ENCODE measurements around the gene CNFN. TPM values are rescaled to one million over a fixed set of nuclear protein-coding genes. Genes with fewer than 3 reads are reported as not detected.

CNFN gene
- total RNA-seq, 2 experiments from 2014 or later: not detected

DNA sequence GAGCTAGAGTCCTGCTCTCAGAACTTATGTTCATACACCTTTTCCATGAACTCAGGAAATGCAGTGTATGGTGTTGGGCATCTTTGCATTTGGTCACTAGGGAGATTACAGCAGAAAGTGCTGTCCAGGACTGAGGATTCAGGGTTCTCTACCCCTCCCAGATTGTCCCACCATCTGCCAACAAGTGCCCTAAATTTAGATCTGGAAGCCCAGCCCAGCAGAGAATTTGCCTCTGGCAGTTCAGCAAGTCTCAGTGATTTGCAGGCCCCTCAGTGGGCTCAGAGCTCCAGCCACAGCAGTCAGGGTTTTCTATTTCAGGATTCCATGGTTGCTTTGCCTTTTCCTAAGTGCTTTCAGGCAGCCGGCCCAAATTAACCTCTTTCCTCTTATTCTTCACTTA lies 23.4 kb downstream of the CNFN start:
- CTCF ChIA-PET: no interaction called here
- POLR2A ChIA-PET: no interaction called here

DNA sequence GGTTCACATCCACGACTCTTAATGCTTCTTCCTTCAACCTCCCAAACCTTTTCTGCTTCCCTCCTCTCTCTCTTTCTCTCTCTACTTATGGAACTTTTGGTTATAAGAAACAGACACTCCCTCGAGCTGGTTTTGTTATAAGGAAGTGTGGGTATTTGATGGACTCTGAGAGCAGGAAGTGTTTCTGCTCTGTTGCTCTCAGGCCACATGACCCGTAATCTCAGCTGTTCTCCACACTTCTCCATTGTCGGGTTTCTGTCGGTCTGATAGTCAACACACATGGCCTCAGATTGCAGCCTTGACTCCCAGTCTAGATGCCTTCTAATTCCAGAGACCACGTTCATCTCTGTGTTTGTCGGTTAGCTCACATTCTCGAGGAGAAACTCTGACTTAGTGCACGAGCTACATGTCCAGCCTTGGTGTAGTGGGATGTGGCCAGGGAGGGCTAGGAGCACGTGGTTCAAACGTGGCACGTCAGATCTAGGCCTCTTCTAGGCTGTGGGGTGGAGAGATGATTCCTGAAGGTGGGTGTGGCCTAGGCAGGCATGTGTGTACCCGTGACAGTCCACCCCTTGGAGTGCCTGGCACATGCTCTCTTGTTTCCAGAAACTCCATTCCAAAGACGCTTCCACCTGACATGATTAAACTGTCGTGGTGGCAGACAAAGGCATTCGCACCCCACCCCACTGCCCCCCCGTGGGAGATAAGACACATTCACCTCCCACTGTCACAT lies 26.3 kb downstream of the CNFN start:
- H3K27ac Mint-ChIP-seq: no peak overlapping the region
- no peak overlapping the region for H3K4me3 Mint-ChIP-seq
- peaks cover 6% of the 10 kb centered on the region for H3K36me3 Mint-ChIP-seq (ENCODE audit: low read depth)
- CTCF ChIA-PET: no interaction called here
- H3K27me3 Mint-ChIP-seq: no peaks in the 10 kb centered on the region
- no peak for DNase-seq
- H3K4me1 Mint-ChIP-seq: no peaks in the 10 kb centered on the region
- POLR2A ChIA-PET: no interaction called here
- H3K9me3 Mint-ChIP-seq: peaks cover 7% of the 10 kb centered on the region

More for the DNA sequence above, 23.4 kb downstream of the CNFN start:
- Mint-ChIP-seq H3K27ac (no peak overlapping the region), H3K27me3 (no peaks in the 10 kb centered on the region), H3K9me3 (peaks cover 7% of the 10 kb centered on the region), H3K4me1 (no peaks in the 10 kb centered on the region), H3K4me3 (no peak overlapping the region), H3K36me3 (ENCODE audit: low read depth) (peaks cover 6% of the 10 kb centered on the region)
- no peak for DNase-seq

DNA sequence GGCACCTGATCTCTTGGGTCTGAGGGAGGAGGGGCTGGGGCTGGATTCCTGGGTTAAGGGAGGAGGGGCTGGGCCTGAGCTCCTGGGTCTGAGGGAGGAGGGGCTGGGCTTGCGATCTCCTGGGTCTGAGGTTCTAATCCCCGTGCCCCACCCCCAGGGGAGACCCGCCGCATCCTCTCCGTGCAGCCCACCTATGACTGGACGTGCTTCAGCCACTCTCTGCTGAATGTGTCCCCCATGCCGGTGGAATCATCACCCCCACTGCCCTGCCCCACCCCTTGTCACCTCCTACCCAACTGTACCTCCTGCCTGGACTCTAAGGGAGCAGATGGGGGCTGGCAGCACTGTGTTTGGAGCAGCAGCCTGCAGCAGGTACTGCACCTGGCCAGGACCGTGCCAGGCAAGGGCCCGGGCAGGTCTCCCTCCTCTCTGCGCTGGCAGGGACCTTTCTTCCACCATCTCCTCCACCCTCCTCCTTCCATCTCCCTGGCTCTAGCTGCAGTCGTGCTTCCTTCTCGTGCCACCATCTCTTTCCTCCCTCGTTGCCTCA lies 27.1 kb downstream of the CNFN start:
- CTCF ChIA-PET: no interaction called here
- H3K9me3 Mint-ChIP-seq: peaks cover 7% of the 10 kb centered on the region
- no peak overlapping the region for H3K4me3 Mint-ChIP-seq
- POLR2A ChIA-PET: no interaction called here
- H3K4me1 Mint-ChIP-seq: no peaks in the 10 kb centered on the region
- no peak overlapping the region for H3K27ac Mint-ChIP-seq
- no peak for DNase-seq
- peaks cover 6% of the 10 kb centered on the region for H3K36me3 Mint-ChIP-seq (ENCODE audit: low read depth)
- H3K27me3 Mint-ChIP-seq: no peaks in the 10 kb centered on the region

DNA sequence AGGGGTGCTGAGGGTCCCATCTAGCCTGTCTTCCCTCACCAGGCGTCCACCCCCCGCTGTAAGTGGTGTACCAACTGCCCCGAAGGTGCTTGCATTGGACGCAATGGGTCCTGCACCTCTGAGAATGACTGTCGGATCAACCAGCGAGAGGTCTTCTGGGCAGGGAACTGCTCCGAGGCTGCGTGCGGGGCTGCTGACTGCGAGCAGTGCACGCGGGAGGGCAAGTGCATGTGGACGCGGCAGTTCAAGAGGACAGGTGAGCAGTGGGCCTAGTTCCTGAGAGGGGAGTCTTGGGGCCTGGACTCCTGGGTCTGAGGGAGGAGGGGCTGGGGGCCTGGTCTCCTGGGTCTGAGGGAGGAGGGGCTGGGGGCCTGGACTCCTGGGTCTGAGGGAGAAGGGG lies 27.8 kb downstream of the CNFN start:
- Mint-ChIP-seq H3K4me3 (no peak overlapping the region), H3K4me1 (no peaks in the 10 kb centered on the region), H3K27ac (no peak overlapping the region), H3K27me3 (no peaks in the 10 kb centered on the region), H3K9me3 (peaks cover 7% of the 10 kb centered on the region), H3K36me3 (ENCODE audit: low read depth) (peaks cover 6% of the 10 kb centered on the region)
- no peak for DNase-seq
- POLR2A ChIA-PET: no interaction called here
- CTCF ChIA-PET: no interaction called here

DNA sequence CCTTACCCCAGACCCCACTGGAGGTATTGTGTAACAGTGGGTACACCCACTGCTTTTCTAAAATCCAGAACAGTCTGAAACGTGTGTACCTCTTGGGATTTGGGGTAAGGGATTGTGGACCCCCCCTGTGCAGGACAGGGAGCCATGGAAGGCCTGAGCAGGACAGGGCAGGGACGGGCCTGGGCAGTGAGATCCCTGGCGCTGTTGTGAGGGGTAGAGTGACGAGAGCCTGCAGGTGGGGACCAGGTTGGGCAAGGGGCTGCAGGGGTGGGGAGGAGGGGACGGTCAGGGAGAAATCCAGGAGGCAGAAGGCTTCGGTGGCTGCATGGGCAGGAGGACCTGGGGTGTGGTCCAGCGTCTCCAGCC lies 28.6 kb downstream of the CNFN start:
- no peaks in the 10 kb centered on the region for H3K27me3 Mint-ChIP-seq
- no peak overlapping the region for H3K4me3 Mint-ChIP-seq
- POLR2A ChIA-PET: no interaction called here
- H3K27ac Mint-ChIP-seq: no peak overlapping the region
- peaks cover 7% of the 10 kb centered on the region for H3K9me3 Mint-ChIP-seq
- CTCF ChIA-PET: no interaction called here
- no peak for DNase-seq
- peaks cover 6% of the 10 kb centered on the region for H3K36me3 Mint-ChIP-seq (ENCODE audit: low read depth)
- H3K4me1 Mint-ChIP-seq: no peaks in the 10 kb centered on the region

DNA sequence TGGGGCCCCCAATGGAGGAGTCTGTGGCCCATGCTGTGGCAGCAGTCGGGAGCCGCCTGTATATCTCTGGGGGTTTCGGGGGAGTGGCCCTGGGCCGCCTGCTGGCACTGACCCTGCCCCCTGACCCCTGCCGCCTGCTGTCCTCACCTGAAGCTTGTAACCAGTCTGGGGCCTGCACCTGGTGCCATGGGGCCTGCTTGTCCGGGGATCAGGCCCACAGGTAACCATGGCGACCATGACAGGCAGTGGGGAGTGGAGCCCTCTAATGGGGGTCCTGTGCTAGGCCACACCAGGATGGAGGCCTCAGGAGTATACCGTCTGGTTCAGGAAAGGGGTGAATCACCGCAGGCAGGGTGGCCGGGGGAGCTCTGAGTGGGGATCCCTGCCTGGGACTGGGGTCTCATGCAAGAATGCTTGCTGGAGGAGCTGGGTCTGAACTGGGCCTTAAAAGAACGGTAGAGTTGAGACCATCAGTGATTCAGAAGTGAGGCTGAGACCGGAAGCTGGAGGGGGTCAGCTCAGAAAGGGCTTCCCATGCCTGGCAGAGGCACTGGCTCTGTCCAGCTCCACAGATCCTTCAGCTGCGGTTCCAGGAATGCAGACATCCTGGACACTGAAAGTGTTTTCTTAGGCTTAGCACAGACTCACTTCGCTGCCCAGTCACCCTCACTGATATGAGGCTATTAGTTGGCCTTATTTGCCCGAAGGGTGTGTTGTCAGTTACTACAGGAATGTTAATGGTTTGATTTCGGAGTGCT lies 29.1 kb downstream of the CNFN start:
- ChIA-PET CTCF (no interaction called here), POLR2A (no interaction called here)
- no peaks in the 10 kb centered on the region for H3K27me3 Mint-ChIP-seq
- peaks cover 6% of the 10 kb centered on the region for H3K36me3 Mint-ChIP-seq (ENCODE audit: low read depth)
- DNase-seq: no peak
- H3K4me3 Mint-ChIP-seq: no peak overlapping the region
- peaks cover 7% of the 10 kb centered on the region for H3K9me3 Mint-ChIP-seq
- H3K27ac Mint-ChIP-seq: no peak overlapping the region
- H3K4me1 Mint-ChIP-seq: no peaks in the 10 kb centered on the region

DNA sequence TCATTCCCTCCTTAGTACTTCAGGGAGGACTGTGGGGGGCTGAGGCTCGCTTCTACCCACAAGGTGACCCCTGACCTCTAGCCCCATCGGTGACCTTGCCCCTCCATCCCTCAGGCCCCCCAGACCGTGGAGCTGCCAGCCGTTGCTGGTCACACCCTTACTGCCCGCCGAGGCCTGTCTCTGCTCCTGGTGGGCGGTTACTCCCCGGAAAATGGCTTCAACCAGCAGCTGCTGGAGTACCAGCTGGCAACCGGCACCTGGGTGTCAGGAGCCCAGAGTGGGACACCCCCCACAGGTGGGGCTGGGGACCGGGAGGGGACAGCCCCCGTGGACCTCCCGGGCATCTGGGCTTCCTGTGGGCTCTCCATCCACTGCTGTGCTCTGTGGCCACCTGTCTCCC lies 32.8 kb downstream of the CNFN start:
- Mint-ChIP-seq H3K4me1 (no peaks in the 10 kb centered on the region), H3K36me3 (ENCODE audit: low read depth) (no peaks in the 10 kb centered on the region), H3K27ac (no peak overlapping the region), H3K9me3 (no peaks in the 10 kb centered on the region), H3K27me3 (no peaks in the 10 kb centered on the region), H3K4me3 (no peak overlapping the region)
- DNase-seq: no peak
- ChIA-PET CTCF (no interaction called here), POLR2A (no interaction called here)

DNA sequence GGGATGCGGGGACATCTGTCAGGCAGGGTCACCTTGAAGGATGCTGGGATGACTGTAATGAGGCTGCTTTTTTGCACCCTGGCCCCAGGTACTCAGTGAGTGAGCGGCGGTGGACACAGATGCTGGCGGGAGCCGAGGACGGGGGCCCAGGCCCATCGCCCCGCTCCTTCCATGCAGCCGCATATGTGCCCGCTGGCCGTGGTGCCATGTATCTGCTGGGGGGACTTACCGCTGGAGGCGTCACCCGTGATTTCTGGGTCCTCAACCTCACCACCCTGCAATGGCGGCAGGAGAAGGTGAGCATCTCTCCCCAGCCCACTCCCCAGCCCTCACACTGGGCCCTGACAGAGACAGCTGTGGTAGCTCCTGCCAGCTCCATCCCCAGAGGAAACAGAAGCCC lies 33.4 kb downstream of the CNFN start:
- Mint-ChIP-seq H3K27ac (no peak overlapping the region), H3K4me1 (no peaks in the 10 kb centered on the region), H3K27me3 (no peaks in the 10 kb centered on the region), H3K9me3 (no peaks in the 10 kb centered on the region), H3K36me3 (ENCODE audit: low read depth) (no peaks in the 10 kb centered on the region), H3K4me3 (no peak overlapping the region)
- POLR2A ChIA-PET: interaction anchor here (0.6 kb wide), 1 partner anchor 40 kb away, joined by 3 read pairs; no protein-coding TSS in a partner anchor
- CTCF ChIA-PET: no interaction called here
- no peak for DNase-seq

DNA sequence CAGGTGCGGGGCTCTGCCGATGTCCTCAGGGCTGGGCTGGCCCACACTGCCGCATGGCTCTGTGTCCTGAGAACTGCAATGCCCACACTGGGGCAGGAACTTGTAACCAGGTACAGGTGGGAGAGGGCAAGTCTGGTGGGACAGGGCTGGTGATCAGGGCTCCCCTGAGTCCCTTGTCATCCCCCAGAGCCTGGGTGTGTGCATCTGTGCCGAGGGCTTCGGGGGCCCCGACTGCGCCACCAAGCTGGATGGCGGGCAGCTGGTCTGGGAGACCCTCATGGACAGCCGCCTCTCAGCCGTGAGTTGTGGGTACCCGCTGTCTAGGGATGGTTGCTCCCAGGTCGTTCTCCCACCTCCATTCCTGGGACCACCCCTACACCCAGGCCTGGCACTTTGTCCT lies 34.2 kb downstream of the CNFN start:
- no peak for DNase-seq
- H3K4me1 Mint-ChIP-seq: no peaks in the 10 kb centered on the region
- ChIA-PET POLR2A (no interaction called here), CTCF (no interaction called here)
- H3K36me3 Mint-ChIP-seq (ENCODE audit: low read depth): no peaks in the 10 kb centered on the region
- no peaks in the 10 kb centered on the region for H3K9me3 Mint-ChIP-seq
- no peak overlapping the region for H3K27ac Mint-ChIP-seq
- no peaks in the 10 kb centered on the region for H3K27me3 Mint-ChIP-seq
- no peak overlapping the region for H3K4me3 Mint-ChIP-seq

DNA sequence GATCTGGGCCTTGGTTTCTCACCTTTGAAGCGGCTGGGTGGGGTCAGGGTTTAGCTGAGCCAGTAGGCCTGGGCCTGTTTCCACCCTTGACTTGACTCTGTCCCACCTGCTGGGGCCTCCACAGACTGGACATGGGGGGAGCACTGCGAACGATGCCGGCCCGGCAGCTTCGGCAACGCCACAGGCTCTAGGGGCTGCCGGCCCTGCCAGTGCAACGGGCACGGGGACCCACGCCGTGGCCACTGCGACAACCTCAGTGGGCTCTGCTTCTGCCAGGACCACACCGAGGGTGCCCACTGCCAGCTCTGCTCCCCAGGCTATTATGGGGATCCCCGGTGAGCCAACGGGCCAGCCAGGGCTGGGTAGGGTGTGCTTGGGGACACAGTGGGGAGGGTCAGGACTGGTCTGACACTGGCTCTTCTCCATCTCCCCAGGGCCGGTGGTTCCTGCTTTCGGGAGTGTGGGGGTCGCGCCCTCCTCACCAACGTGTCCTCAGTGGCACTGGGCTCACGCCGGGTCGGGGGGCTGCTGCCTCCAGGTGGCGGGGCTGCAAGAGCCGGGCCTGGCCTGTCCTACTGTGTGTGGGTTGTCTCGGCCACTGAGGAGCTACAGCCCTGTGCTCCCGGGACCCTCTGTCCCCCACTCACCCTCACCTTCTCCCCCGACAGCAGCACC lies 36.6 kb downstream of the CNFN start:
- no peak for DNase-seq
- Mint-ChIP-seq H3K4me3 (no peak overlapping the region), H3K4me1 (no peaks in the 10 kb centered on the region), H3K27ac (no peak overlapping the region), H3K36me3 (ENCODE audit: low read depth) (no peaks in the 10 kb centered on the region), H3K27me3 (no peaks in the 10 kb centered on the region), H3K9me3 (no peaks in the 10 kb centered on the region)
- POLR2A ChIA-PET: no interaction called here
- CTCF ChIA-PET: no interaction called here

DNA sequence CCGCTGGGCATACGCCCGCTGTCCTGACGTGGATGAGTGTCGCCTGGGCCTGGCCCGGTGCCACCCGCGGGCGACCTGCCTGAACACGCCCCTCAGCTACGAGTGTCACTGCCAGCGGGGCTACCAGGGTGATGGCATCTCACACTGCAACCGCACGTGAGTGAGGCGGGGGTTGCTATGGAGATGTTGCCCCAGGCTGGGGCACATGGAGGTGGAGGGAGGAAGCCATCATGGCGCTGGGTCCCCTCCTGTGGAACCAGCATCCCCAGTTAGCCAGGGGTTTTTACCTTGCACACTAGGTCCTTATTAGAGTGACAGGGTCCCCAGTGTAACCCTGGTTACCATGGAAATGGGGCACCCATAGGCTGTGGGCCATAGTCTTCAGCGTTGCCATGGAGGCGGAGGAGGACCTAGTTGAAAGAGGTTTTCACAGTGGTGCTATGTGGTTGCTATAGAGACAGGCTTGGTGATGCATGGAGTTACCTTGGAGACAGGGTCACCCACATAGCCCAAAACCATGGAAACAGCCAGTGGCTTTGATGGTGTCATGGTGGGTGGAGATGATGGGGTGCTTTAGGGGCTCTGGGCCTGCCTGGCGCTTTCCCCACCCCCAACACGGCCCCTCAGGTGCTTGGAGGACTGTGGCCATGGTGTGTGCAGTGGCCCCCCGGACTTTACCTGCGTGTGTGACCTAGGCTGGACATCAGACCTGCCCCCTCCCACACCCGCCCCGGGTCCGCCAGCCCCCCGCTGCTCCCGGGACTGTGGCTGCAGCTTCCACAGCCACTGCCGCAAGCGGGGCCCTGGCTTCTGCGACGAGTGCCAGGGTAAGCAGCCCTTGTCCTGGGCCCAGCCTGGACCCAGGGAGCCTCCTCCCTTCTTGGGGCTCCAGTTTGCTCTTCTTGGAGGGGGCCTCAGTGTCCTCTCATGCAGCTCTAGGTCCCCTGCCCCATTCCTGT lies 37.5 kb downstream of the CNFN start:
- DNase-seq: no peak
- H3K4me1 Mint-ChIP-seq: no peaks in the 10 kb centered on the region
- no peaks in the 10 kb centered on the region for H3K36me3 Mint-ChIP-seq (ENCODE audit: low read depth)
- CTCF ChIA-PET: no interaction called here
- no peaks in the 10 kb centered on the region for H3K27me3 Mint-ChIP-seq
- no peak overlapping the region for H3K4me3 Mint-ChIP-seq
- H3K27ac Mint-ChIP-seq: no peak overlapping the region
- no peaks in the 10 kb centered on the region for H3K9me3 Mint-ChIP-seq
- POLR2A ChIA-PET: no interaction called here

DNA sequence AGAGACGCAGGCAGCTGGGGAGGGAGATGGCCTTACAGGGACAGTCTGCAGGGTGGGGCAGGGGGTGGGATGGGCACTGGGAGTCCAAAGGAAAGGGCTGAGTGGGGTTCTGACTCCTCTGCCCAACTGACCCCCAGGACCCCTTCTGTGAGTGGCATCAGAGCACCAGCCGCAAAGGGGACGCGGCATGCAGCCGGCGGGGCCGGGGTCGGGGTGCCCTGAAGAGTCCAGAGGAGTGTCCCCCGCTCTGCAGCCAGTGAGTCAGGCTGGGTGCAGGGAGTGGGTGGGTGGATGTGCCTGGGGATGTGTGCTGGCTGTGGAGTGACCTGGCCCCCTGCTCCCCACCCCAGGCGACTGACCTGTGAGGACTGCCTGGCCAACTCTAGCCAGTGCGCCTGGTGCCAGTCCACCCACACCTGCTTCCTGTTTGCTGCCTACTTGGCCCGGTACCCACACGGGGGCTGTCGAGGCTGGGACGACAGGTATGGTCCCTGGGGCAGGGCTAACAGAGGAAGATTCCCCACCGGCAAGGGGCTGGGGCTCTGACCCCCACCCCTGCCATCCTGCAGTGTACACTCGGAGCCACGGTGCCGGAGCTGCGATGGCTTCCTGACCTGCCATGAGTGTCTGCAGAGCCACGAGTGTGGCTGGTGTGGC lies 38.9 kb downstream of the CNFN start:
- Mint-ChIP-seq H3K27ac (no peak overlapping the region), H3K9me3 (no peaks in the 10 kb centered on the region), H3K4me1 (no peaks in the 10 kb centered on the region), H3K4me3 (no peak overlapping the region), H3K27me3 (no peaks in the 10 kb centered on the region), H3K36me3 (ENCODE audit: low read depth) (no peaks in the 10 kb centered on the region)
- CTCF ChIA-PET: no interaction called here
- POLR2A ChIA-PET: no interaction called here
- no peak for DNase-seq
